ENCODE measurements around the gene FAM114A1. TPM values are rescaled to one million over a fixed set of nuclear protein-coding genes. Genes with fewer than 3 reads are reported as not detected.

FAM114A1 gene
- total RNA-seq, 2 experiments from 2014 or later = not detected

DNA sequence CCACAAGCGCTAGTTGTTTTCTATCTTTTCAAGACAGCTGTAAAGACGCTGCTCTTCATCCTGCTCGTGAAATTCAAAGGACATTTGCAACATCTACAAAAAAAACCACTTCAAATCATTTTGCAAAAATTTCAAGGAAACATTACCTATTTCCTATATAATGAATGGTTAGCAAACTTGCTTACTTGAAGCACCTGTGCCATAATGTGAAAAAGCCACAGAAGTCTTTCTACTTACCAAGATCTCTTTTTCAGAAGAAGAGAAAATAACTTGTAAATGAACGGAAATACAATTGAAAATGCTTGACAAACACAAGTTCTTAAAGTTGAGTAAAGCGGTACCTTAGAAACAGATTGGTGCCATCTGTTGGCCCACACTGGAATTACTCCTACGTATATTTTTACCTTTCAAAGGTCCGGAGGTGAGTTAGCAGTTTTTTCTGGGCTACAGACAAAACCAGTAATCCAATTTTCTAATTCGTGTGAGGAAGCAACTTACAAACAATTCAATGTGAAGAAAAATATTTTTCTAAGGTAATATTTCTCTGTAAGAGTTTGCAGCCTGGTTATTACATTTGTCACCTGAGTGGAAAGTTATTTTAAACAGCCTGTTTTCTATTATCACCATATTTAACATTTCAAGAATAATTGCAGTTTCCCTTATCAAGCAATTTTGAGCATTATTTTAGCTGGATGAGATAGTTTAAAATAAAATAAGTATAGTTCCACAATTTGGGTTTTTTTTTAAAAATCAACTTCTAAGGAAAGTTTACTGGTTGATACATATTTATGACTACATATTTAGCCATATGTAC lies 10.9 kb upstream of the FAM114A1 start, which contains the start of gene TLR6:
TSS of gene TLR6 (minus strand) at position 294 of the 814 bp plus-strand sequence. CDS start 27,344 bp downstream, outside the sequence.
- CTCF ChIA-PET = interaction anchor here (1.2 kb wide), 1 partner anchor 97 kb away, joined by 10 read pairs; no protein-coding TSS in a partner anchor
- POLR2A ChIA-PET = no interaction called here

GRCh38 chr4:38857354-38858096 lies 10.1 kb upstream of the FAM114A1 start:
- ChIA-PET POLR2A (no interaction called here), CTCF (no interaction called here)

DNA sequence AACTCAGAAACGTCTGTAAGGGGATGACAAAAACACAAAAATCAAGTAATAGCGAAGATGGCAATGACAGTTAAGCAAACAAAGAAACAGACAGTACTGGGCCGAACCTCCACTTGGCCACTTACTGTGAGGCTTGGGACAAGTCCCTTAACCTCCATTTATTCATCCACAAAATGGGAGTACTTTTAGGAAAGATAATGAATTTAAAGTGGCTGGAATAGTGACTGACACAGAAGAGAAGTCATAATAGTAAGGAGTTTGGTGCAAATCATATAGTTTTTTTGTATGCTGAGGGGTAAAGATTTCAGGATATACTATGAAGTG lies 9.5 kb upstream of the FAM114A1 start:
- POLR2A ChIA-PET = no interaction called here
- CTCF ChIA-PET = no interaction called here

DNA sequence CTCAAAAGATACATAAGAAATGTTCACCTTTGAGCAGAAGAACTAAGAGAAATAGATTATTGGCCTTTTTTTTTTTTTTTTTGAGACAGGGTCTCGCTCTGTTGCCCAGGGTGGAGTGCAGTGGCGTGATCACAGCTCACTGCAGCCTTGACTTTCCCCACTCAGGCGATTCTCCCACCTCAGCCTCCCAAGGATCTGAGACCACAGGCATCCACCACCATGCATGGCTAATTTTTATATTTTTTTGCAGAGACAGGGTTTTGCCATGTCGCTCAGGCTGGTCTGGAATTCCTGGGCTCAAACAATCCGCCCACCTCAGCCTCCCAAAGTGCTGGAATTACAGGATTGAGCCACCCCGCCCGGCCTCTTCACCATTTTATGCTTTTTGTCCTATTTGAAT lies 8.1 kb upstream of the FAM114A1 start:
- ChIA-PET POLR2A (no interaction called here), CTCF (interaction anchor here (1.2 to 1.5 kb wide), 2 partner anchors 12 to 56 kb away, joined by 3 to 6 read pairs; no protein-coding TSS in a partner anchor)

DNA sequence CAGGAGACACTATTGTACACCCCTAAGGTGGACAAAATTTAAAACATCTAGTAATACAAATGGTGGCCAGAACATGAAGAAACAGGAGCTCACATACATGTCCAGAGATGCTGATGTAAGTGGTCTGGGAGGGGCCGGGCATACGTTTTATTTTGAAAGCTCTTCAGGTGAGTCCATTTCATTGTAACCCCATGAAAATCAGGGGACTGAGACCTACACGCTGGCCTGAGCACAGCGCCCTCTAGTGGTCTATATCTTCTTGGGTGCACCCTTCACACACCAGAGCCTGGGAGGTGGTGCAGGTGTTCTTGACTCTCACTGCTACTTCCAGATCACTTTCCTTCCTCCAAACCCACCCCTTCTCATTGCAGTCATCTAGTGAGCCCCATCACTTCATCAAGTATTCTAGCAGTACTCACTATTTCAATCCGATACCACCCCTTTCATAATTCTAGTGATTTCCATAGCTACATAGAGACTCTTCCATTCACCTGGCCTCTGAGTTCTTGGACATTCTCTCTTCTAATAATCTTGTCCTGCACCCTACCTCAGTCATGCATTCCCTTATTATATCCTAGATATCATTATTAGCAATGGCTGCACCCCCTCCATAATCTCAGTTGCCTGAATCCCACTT lies 6.7 kb upstream of the FAM114A1 start:
- CTCF ChIA-PET = interaction anchor here (0.6 to 1.5 kb wide), 19 partner anchors 9 to 801 kb away, joined by 3 to 12 read pairs (median 4); partner anchors contain the start of gene TLR1
- POLR2A ChIA-PET = interaction anchor here (0.7 kb wide), 1 partner anchor 29 kb away, joined by 7 read pairs; no protein-coding TSS in a partner anchor

- ChIA-PET POLR2A (no interaction called here), CTCF (interaction anchor here (1.5 kb wide), 1 partner anchor 12 kb away, joined by 7 read pairs; no protein-coding TSS in a partner anchor)
These were observed 5.8 kb upstream of the FAM114A1 start for GRCh38 chr4:38861791-38862190.

DNA sequence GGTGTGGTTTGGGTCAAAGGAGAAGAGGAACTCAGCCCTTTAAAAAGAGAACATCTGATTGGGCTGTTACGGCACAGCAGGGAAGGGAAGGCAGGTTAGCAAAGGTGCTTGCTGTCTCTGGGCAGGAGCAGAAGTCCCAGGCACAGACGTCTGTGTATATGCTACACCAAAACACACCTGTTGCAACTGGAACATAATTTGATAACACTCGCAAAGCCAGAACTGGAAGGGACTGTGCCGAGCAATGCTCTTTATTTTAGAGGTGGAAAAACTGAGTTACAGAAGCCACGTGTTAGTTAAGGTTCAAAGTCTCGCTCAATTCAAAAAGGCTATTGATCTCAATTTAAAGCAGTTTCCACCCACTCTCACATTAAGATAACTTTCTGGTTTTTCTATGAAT lies 2.2 kb upstream of the FAM114A1 start:
- ChIA-PET POLR2A (no interaction called here), CTCF (no interaction called here)

GRCh38 chr4:38866973-38867477 lies 581 bp upstream of the FAM114A1 start:
- CTCF ChIA-PET = no interaction called here
- POLR2A ChIA-PET = no interaction called here

GRCh38 chr4:38868059-38868960 lies 704 bp downstream of the FAM114A1 start:
- POLR2A ChIA-PET = no interaction called here
- CTCF ChIA-PET = interaction anchor here (0.5 to 2.1 kb wide), 2 partner anchors 7 to 1010 kb away, joined by 4 to 6 read pairs; no protein-coding TSS in a partner anchor

DNA sequence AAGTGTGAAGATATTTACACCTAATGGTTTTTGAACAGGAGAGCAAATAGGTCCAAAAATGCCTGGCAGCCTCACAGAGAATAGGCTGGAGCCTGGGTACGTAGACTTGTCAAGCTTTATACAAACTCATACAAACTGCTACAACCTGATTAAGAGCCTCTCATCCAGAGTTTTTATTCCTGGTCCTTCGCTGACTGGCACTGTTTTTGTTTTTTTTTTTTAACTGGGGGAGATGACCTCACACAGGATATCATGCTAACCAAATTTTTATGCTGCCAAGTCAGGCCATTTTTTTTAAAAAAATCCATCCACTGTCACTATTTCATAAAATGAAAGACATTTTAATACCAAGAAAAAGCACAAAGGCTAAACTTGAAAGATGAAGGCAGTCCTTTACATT lies 1.9 kb downstream of the FAM114A1 start:
- POLR2A ChIA-PET = interaction anchor here (0.6 kb wide), 1 partner anchor 33 kb away, joined by 3 read pairs; no protein-coding TSS in a partner anchor
- CTCF ChIA-PET = interaction anchor here (2.1 kb wide), 1 partner anchor 9 kb away, joined by 6 read pairs; no protein-coding TSS in a partner anchor

DNA sequence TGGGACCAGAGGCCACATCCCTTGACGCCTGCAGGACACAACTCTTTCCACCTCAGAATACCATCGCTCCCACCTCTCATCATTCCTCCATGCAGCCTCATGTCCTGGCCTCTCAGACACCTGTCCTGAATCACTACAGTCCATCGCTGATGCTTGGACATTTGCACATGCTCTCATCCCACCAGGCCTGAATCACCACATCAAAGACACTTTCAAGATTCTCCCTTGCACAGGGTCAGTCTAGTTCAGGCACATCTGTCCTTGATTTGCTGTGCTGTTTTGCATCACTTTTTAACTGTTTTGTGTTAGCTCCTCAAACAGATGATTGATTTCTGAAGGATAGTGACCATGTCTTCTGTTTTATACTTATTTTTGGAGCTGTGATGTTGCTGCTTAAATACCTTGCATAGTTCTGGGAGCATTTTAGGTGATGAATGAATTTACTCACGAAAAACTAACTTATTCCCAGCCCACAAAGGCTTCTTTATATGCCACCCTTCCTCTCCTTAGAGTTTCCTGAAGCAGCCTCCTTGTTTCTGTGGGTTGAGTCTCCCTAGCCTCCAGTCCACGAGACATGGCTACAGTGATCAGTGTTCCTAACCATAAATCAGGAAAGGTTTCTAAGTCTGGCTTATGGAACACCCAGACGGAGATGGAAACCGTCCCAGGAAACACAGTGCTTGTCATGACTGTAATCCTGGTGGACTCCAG lies 2.6 kb downstream of the FAM114A1 start:
- POLR2A ChIA-PET = no interaction called here
- CTCF ChIA-PET = interaction anchor here (2.1 kb wide), 1 partner anchor 9 kb away, joined by 6 read pairs; no protein-coding TSS in a partner anchor

- CTCF ChIA-PET = no interaction called here
- POLR2A ChIA-PET = no interaction called here
These were observed 4.0 kb downstream of the FAM114A1 start for GRCh38 chr4:38871593-38871992.

GRCh38 chr4:38872620-38873019 lies 5.0 kb downstream of the FAM114A1 start:
- ChIA-PET CTCF (interaction anchor here (2.3 kb wide), 1 partner anchor 12 kb away, joined by 7 read pairs; no protein-coding TSS in a partner anchor), POLR2A (no interaction called here)

DNA sequence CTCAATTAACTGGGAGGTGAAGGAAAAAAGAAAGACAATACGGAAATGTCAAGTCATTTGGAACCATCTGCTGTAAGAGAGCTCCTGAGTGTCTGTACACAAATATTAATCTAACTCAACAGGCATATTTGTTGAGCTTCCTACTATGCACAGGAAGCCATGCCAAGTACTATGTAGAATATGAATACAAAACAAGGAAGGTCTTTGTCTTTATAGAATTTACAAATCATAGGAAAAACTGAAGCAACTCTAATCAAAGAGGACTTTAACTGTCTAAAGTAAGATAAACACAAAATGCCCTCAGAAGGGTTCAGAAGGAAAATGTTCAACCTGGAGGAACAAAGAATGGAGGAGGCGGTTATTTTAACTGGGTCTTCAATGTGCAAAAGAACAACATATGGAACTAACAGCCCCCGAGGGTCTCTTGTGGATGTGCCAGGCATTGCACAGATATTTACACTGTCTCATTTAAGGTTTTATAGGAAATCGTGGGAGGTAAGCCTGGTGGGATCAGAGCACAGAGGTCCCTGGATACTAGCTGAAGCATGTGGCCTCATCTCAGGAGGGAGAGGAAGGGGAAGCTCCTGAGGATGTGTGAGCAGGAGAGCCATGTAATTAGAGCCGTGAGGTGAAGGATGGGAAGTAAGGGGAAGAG lies 5.8 kb downstream of the FAM114A1 start:
- ChIA-PET CTCF (interaction anchor here (2.3 kb wide), 1 partner anchor 12 kb away, joined by 7 read pairs; no protein-coding TSS in a partner anchor), POLR2A (no interaction called here)

- POLR2A ChIA-PET = interaction anchor here (0.7 kb wide), 1 partner anchor 21 kb away, joined by 7 read pairs; no protein-coding TSS in a partner anchor
These were observed 9.0 kb downstream of the FAM114A1 start for GRCh38 chr4:38876636-38877035.

DNA sequence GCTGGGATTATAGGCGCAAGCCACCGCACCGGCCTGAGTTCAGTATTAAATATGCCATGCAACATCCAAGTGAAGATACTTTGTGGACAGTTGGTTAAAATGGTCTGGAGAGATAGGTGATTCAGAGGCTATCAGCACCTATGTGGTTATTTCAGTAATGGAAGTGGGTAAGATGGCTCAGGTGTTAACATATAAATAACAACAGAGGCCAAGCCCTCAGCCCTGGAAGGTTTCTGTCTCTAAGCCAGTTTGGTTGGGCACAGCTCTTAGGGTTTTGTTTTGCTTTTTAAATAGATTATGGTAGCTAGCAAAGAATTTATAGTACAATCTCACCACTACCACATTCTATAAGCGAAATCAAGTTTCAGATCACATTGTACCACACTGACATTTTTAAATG lies 16.6 kb downstream of the FAM114A1 start:
- ChIA-PET CTCF (no interaction called here), POLR2A (no interaction called here)

More at GRCh38 chr4:38876636-38877035, 9.0 kb downstream of the FAM114A1 start:
- CTCF ChIA-PET = interaction anchor here (0.6 to 0.7 kb wide), 2 partner anchors 29 to 94 kb away, joined by 3 read pairs; no protein-coding TSS in a partner anchor

DNA sequence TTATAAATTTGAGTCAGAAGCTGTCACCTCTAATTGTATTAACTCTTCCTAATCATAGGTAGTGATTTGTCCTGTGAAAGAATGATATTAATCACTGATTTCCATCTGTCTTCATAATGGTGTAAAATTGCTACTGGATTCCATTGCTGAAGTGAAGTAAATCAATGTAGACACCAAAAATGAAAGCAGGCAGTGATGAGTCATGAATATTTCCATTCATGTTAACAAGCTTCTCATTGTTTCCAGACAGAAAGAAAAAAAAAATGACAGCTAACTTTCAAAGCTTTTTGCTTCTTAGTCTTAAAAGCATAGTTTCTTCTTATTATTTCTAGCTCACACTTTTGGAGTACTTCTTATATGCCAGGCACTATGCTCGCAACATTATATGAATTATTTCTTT lies 21.5 kb downstream of the FAM114A1 start:
- CTCF ChIA-PET = interaction anchor here (0.7 to 2.1 kb wide), 3 partner anchors 13 to 129 kb away, joined by 3 to 12 read pairs (median 9); no protein-coding TSS in a partner anchor
- POLR2A ChIA-PET = interaction anchor here (0.6 to 0.7 kb wide), 3 partner anchors 8 to 143 kb away, joined by 3 read pairs; partner anchors contain the start of gene TMEM156

Measured in activated CD8-positive, alpha-beta memory T cell treated with anti-CD3 and anti-CD28 coated beads for 36 hours (primary cell).